Spleen (tissue), 7 donors: ENCODE data around the gene PUS7.

Experiments
- POLR2A ChIP-seq, 3 donors: fragments of 450-650 bp; IDR thresholded peaks; one replicate each; pipeline ENCODE4 v1.5.1; 2017; ENCODE audit warnings: antibody characterized with exemption in 3 of 3, mild to moderate bottlenecking in 1 of 3
- POLR2AphosphoS5 ChIP-seq, 3 donors: sonication (generic); formaldehyde crosslinking; IDR thresholded peaks; one replicate each; pipeline ENCODE4 v1.5.1; 2017; ENCODE audit warnings: antibody characterized with exemption in 3 of 3
- TF ChIP-seq, protein P1 (sequence below), 11 experiments: fragments of 200-600 bp in 7 of 11; fragments of 450-650 bp in 4 of 11; sonication (generic) in 4 of 11; IDR thresholded peaks in 8 of 11; conservative IDR thresholded peaks in 3 of 11; 1 replicate in 7 of 11; 2 replicates in 4 of 11; pipeline versions ENCODE4 v1.4.0 to v1.8.0; 2016 to 2021; ENCODE audit warnings: antibody characterized with exemption in 11 of 11, inconsistent platforms in 4 of 11, mild to moderate bottlenecking in 1 of 11
- donor health status: DM: no; HTN: no; CAD: no; lungs with moderate emphysema.
- donor health status: DM: no; HTN: no; CAD: no.
- donor health status: DM: no; HTN: no; CAD: no.

DNA sequence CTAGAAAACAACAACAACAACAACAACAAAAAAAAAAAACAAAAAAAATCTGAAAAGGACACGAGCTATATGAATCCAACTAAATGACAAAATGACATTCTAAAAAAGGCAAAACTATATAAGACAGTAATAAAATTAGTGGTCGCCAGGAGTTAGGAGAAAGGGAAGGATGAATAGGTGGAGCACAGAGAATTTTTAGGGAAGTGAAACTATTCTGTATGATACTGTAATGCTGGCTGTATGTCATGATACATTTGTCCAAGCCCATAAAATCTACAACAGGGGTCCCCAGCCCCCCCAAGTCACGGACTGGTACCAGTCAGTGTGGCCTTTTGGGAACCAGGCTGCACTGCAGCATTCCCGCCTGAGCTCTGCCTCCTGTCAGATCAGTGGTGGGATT lies 2.8 kb upstream of the PUS7 start:
- TF ChIP-seq, protein P1, sequence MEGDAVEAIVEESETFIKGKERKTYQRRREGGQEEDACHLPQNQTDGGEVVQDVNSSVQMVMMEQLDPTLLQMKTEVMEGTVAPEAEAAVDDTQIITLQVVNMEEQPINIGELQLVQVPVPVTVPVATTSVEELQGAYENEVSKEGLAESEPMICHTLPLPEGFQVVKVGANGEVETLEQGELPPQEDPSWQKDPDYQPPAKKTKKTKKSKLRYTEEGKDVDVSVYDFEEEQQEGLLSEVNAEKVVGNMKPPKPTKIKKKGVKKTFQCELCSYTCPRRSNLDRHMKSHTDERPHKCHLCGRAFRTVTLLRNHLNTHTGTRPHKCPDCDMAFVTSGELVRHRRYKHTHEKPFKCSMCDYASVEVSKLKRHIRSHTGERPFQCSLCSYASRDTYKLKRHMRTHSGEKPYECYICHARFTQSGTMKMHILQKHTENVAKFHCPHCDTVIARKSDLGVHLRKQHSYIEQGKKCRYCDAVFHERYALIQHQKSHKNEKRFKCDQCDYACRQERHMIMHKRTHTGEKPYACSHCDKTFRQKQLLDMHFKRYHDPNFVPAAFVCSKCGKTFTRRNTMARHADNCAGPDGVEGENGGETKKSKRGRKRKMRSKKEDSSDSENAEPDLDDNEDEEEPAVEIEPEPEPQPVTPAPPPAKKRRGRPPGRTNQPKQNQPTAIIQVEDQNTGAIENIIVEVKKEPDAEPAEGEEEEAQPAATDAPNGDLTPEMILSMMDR (IDR thresholded peaks at IDR 0.05 in 8 of 11, conservative IDR thresholded peaks at IDR 0.05 in 3 of 11), result no peak
- no peak for TF ChIP-seq POLR2A (IDR thresholded peaks at IDR 0.05)
- no peak for TF ChIP-seq POLR2AphosphoS5 (IDR thresholded peaks at IDR 0.05)
